ENCODE results near the gene GRID2.
"Not testable (repeated sequence)": the region's sequence is repeated elsewhere in the genome, so short reads cannot be mapped to it uniquely, and the experiment has no call there.

The GRID2 gene

GRCh38 chr4:93221771-93222170, 918.0 kb downstream of the GRID2 start:
- DNase-seq: no peak

DNA sequence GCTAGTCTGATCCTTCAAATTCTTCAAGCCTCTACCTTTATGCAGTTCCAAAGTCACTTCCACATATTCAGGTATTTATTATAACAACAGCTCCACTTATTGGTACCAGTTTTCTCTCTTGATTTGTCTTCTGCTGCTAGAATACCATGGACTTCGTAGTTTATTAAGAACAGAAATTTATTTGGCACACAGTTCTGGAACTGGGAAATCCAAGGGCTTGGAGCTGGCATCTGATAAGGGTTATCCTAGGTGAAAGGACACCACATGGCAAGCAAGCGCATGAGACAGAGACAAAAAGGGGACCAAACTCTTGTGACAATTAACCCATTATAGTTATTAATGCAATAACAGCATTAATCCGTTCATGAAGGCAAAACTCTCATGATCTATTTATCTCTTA, 924.3 kb downstream of the GRID2 start:
- no peak for DNase-seq

DNA sequence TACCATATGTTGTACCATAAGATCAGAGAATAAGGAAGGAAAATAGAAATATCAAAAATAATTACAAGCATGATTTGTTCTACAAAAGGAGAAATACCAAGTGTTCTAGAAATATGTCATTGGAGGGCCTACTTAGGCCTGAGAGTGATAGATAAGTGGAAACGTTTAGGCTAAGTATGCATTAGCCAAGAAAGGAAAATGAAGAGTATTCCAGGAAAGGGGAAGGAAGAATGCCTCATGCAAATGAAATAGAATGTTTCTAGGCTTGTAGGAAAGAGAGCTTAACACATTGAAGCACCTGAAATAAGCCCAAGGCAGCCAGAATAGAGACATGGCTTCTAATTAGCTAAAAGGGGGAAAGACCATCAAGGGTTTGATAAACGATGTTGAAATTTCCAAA, 929.1 kb downstream of the GRID2 start:
- DNase-seq: no peak

DNA sequence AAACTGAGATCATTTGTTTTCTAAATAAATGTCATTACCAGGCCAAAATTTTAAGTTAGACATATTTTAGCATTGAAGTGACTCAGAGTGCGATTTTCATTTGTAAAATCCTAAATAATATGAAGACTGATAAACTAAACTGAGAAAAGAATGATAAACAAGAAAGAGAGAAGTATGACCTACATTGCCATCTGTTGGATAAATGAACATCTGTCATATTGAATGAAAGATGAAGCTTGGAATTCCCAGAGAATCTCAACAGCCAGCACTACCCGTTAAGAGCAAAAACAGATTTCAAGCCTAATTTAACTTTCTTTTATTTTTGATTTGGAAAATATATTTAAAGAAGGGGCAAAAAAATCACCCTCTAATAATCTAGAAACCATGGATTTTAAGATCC, 933.8 kb downstream of the GRID2 start:
- no peak for DNase-seq

- no peak for DNase-seq
Observed at GRCh38 chr4:93243262-93243661, 939.5 kb downstream of the GRID2 start.

DNA sequence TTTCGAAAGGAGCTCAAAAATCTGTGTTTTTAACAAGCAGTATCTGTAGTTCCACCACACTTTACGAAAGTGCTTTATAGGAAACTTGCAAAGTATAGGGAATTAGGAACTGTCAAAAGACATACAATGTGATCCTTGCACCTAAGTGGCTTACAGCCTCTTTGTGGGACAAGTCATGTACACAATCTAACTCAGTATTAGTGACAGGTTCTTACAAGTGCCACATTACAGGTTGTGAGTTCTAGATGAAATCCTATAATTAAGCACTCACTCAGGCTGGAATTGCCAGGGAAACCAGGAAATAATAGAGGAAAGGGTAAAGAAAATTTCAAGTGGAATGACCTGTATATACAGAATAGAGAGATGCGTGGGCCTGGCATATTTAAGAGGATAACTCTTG, 957.4 kb downstream of the GRID2 start:
- no peak for DNase-seq

DNA sequence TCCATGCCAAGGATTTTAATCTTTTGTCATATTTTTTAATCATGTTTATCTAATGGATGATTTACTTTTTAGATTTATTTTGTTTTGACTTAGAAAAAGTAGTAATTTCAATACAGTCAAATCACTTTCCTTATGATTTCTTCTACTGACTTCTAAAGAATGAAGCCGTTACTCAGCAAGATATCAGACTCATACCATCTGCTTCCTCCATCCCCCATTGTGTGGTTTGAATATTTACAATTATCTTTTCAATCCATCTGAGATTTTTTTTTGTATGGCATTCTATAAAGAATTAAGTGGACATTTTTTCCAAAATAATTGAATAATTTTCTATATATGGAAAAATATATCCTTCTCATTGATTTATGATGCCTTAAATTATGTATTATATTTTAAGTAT, 959.4 kb downstream of the GRID2 start:
- DNase-seq: no peak

DNA sequence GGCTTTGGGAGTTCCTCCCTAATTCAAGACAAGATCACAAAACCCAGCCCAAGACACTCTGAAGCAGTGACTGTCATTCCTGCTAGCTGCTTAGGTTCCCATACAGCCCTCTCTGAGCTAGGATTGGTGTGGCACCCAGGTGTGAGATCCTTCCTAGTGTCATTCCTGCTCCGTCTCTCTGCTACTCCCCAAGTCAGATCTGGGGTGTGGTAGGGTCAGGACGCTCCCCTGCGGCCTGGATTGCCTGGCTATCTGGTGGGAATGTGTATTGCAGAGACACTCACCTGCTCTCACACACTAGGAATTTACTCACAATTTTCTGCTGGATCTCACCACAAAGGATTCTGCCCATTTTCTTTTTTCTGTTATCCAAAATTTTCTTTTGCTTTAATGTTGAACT, 964.0 kb downstream of the GRID2 start:
- DNase-seq: no peak

DNA sequence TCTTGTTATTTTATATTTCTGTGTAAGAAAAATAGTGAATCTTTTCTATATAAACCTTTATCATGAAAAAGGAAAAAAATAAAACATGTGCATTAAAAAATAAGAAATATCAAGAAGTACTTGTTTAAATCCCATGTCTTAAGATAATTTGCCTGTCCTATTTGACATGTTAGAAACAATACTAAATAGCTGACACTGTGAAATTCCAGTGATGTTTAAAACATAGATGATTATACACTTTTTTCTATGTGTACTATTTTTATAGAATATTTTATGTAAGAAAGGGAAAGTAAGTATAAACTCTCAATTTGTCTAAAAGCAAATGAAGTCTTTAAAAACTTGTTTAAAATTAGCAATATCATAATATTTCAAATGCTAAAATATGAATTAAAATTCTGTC, 981.6 kb downstream of the GRID2 start:
- no peak for DNase-seq

DNA sequence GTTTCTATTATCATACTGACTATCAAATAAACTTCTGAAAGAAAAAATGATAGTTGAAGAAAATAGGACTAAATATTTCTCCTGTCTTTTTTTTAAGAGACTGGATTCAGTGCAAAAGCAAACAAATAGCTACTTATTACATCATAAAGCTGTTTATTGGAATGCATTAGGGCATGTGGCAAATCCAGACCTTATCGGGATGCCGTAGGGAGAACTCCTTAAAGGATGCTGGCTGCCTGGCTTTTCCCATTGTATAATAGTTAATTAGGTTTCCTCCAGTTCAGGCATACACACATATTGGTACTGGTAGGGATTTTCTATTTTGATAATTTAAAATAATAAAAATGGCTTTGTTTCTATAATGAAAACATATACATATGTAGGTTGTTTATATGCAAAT, 985.5 kb downstream of the GRID2 start:
- DNase-seq: no peak

DNA sequence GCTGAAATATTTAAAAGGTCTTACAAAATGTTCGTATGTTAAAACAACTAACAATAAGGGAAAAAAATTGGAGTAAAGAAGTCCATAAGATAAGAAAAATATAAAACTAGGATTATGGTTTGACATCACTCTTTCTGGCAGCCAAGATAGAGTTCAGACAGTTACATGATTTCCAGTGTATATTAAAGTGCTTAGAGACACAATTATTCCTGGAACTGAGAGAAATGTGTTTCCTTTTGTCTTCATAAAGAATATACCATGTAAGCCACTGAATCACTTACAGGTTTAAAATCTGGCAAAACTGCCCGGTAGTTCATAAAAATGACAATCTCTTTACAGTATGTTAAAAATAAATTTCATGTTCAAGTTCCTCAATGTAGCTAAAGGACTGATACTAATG, 986.1 kb downstream of the GRID2 start:
- no peak for DNase-seq

DNA sequence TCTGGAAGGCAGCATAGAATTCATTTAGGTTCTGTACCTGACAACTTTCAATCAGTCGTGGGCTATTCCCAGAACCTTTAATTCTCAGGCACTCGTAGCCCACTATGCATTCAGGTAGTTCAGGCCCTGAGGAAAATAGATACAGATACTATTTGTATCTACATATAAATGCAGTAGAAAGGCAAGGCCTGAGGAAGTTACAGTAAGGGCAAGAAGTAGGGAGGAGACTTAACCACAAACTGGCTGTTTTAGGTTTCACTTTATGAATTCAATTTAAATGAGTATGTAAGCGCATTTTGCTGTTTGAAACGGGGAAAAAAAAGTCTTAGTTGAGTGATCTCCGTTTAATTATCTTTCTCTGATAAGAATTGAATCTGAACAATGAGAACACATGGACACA, 995.4 kb downstream of the GRID2 start:
- no peak for DNase-seq

DNA sequence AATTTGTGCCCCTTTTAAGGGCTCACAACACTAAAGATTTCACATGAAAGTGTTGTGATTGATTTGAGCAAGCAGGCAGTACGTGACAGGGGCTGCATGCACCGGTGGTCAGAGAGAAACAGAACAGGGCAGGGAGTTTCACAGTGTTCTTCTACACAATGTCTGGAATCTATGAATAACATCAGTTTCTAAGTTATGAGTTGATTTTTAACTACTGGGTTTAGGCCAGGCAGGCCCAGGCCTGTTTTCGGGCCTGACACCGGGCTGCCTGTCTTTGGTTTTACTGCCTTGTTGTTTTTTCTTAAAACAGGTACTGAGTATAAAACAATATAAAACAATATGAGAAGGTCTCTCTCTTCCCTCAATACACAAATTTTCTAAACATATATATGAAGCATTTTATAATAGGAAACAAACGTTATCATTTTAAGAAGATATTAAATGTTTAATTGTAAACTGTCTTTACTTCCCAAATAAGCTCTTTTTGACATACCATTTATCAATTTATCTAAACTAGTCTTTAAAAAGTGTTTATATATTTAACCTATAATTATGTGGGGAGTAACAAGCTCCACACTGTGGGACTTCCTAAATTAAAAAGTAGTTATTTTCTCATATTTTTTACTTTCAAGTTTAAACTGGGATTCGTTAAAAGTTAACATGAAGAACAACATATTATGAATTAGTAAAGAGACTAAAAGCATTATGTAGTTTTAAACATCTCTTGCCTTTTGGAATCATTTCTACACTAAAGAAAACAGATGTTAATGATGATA, 997.2 kb downstream of the GRID2 start:
- DNase-seq: not testable (repeated sequence)

DNA sequence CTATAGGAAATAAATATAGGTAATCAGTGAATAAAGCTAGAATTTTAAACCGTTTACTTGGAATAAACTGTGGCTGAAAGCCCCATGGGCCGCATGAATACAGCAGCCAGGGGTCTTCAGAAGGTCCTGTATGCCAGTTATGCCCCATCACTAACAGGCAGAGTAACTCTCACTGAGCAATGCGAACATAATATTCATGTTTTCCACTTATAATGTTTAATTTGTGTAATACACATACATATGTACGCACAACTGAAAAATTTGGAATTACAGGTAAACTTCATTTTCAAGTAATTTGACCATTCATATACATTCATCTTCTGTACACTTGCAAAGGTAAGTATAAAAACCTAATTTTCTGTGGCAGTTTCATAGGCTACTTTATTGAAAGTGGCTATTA, 998.5 kb downstream of the GRID2 start:
- DNase-seq: no peak

GRCh38 chr4:93303440-93303839, 999.7 kb downstream of the GRID2 start:
- DNase-seq: no peak

DNA sequence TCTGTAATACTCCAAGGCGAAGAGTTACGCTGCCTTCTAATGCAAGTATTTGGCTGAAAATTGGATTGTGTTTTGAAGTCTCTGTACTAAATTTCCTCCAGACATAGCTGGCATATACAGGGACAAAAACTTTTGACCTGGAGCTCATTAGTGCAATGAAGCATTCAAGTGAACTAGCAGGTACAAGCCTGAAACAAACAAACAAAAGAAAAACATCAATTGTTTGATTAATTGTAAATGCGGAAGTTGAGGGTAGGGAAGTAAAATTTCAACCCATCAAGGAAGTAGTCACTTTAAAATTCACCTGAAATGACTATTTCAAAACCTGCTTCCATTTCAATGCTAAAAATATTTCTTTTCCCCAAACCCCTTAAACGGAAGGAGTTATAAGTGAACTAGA, 1008.5 kb downstream of the GRID2 start:
- no peak for DNase-seq

DNA sequence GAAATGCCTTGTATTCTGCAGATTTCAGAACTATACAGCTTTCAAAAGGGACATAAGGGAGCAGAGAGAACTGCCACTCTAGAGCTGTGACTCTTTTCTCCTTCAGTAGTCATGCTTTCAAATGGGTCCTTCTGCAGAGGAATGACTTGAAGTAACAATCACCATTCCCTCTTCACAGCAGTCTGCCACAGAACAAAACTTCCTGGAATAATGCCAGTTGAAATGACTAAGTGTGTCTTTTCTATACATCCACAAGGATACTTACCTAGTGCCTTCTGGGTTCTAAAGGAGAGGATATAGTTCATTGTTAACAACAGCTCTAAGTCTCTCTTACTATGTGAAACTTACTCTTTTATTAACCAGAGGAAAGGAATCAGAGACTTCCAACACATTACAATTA, 1009.4 kb downstream of the GRID2 start:
- no peak for DNase-seq

DNA sequence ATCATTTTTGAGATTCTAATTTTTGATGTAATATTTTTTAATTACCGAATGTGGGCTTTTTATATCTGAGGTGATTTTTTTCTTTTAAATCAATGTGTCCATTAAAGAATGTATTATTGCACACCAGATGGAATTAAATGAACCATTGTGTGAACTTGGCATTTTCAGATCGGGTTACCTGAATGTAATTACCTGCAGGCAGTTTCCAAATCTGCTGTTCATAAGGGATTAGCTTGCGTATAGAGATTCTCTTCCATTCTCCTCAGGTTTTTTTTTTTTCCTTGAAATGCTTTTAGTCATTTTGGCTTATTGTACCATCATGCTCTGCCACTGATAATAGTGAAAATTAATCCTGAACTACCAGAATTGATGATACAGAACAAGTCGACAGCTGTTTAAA, 1013.3 kb downstream of the GRID2 start:
- no peak for DNase-seq

GRCh38 chr4:93317561-93317960, 1013.8 kb downstream of the GRID2 start:
- DNase-seq: no peak

- DNase-seq: no peak
Observed at GRCh38 chr4:93319041-93319440, 1015.3 kb downstream of the GRID2 start.

DNA sequence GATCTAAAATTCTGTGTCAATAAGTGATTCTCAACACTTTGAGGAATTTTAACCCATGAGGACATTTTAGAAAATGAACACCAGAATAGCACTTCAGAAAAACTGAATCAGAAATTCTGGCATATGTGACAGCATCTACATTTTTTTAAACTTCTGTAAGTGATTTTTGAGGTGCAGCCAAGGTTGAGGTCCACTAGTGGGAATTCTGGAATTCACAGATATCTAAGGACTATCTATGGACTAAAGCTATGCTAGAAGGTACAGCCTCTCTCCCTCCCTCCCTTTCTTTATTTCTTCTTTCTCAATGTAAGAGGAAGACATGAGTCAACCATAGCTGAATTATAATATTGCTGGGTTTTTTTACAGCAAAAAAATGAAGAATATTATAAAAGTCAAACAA, 1016.6 kb downstream of the GRID2 start:
- DNase-seq: no peak

GRCh38 chr4:93327346-93327745, 1023.6 kb downstream of the GRID2 start:
- DNase-seq: no peak

GRCh38 chr4:93334003-93334402, 1030.2 kb downstream of the GRID2 start:
- no peak for DNase-seq

DNA sequence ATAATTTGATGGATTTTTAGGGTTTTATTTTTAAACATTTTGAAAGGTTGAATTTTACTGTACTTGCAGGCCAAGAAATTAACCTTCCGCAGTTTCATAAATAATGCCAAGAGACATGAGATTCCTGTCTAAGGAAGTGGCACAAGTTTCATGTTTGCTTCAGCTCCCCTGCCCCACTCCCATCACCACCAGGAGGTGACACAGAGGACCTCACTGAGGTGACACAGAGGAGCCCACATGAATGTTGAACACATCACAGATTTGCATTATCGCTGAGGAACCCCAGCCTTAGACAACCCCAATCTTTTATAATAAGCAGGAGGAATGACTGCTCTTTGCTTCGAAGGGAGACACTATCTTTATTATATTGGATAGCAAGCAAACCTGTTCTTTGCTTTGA, 1033.4 kb downstream of the GRID2 start:
- DNase-seq: no peak

GRCh38 chr4:93342738-93343137, 1039.0 kb downstream of the GRID2 start:
- no peak for DNase-seq

DNA sequence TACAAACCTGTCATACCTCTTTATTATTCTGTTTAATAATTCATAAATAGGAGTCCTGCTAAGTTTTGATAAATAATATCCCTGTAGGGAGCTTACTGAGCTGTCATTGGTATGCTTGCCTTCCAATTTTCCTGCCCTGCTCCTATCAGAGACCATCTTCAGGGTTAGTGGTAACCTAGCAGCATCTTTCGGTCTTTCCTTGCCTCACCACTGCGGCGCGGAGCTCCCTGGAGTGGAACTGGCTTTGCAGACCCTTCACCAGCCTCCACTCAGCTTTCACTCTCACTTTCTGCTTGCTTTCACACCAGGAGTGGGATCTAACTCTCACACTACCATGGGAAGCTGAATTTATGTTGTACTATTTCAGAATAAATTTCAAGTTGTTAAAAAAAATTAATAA, 1043.1 kb downstream of the GRID2 start:
- DNase-seq: no peak

Data from stimulated activated CD4-positive, alpha-beta T cell treated with anti-CD3 and anti-CD28 coated beads, Interleukin-2, amount 100 ng/mL, for 48 hours (primary cell).